ENCODE data around the gene RPL23.

The RPL23 gene

GRCh38 chr17:38815576-38816193 is 37.8 kb downstream of the RPL23 start:
- TF ChIP-seq CTCF (IDR thresholded peaks at IDR 0.05; ENCODE audit: insufficient read depth, low read depth, low read length, missing control alignments): peak; percentile 6
- peak; percentile 34 for DNase-seq (ENCODE audit: low read depth)
- H3K4me3 ChIP-seq (ENCODE audit: low read depth, low read length): no peak overlapping the region

GRCh38 chr17:38809828-38810227 is 43.7 kb downstream of the RPL23 start:
- no peak for TF ChIP-seq CTCF (IDR thresholded peaks at IDR 0.05; ENCODE audit: insufficient read depth, low read depth, low read length, missing control alignments)
- no peak for DNase-seq (ENCODE audit: low read depth)
- no peak overlapping the region for H3K4me3 ChIP-seq (ENCODE audit: low read depth, low read length)

GRCh38 chr17:38800237-38800760 is 53.2 kb downstream of the RPL23 start:
- no peak for DNase-seq (ENCODE audit: low read depth)
- H3K4me3 ChIP-seq (ENCODE audit: low read depth, low read length): peak overlapping the region; percentile 82
- no peak for TF ChIP-seq CTCF (IDR thresholded peaks at IDR 0.05; ENCODE audit: insufficient read depth, low read depth, low read length, missing control alignments)

GRCh38 chr17:38799501-38800236 is 53.9 kb downstream of the RPL23 start, which contains the start of gene PIP4K2B:
TSS of gene PIP4K2B (minus strand) at chr17:38799556. CDS start at chr17:38799424, 132 bp downstream.
- peak within 1 kb of the TSS; percentile 82 for H3K4me3 ChIP-seq (ENCODE audit: low read depth, low read length)
- TF ChIP-seq CTCF (IDR thresholded peaks at IDR 0.05; ENCODE audit: insufficient read depth, low read depth, low read length, missing control alignments): no peak
- peak; percentile 98 for DNase-seq (ENCODE audit: low read depth)

- TF ChIP-seq CTCF (IDR thresholded peaks at IDR 0.05; ENCODE audit: insufficient read depth, low read depth, low read length, missing control alignments): peak; percentile 5
- DNase-seq (ENCODE audit: low read depth): peak; percentile 70
- peak overlapping the region; percentile 76 for H3K4me3 ChIP-seq (ENCODE audit: low read depth, low read length)
Measured at GRCh38 chr17:38798614-38799500, 54.7 kb downstream of the RPL23 start.
